HepG2 (cell line): ENCODE results near the gene TNP1. TPM values are rescaled to one million over a fixed set of nuclear protein-coding genes. Genes with fewer than 3 reads are reported as not detected.

Source experiments
- ATAC-seq: fragments of 200-7000 bp; cut with Tn5 transposase; 3 replicates; pipeline ENCODE4 v1.9.1; 2020; ENCODE audit warnings: mild to moderate bottlenecking, moderate library complexity
- BruUV-seq: library from RNA; stranded (reverse); fragments of 400-500 nt; replicated peaks from 2 replicates; lab custom pipeline; 2021; lab: Mats Ljungman, UMichigan
- CTCF ChIA-PET: fragments of 300-600 bp; formaldehyde crosslinking; extraction: SDS; loops from one replicate; lab custom pipeline; 2021; ENCODE audit warnings: low total read pairs, inconsistent platforms, low intra/inter-chr PET ratio; lab: Yijun Ruan, JAX
- POLR2A ChIA-PET: fragments of 350-600 bp; sonication (Branson Sonifier 250); formaldehyde crosslinking; loops from one replicate; lab custom pipeline; 2020; ENCODE audit warnings: antibody characterized with exemption, inconsistent platforms; lab: Yijun Ruan, JAX
- DNase-seq: peaks from one replicate; pipeline ENCODE4 v3.0.0-alpha.2; 2015; ENCODE audit warnings: low spot score
- FAIRE-seq: peaks from 3 replicates; lab custom pipeline; 2011; peaks lifted over from hg19 to GRCh38; lab: Jason Lieb, UNC
- H2AFZ ChIP-seq: one replicate; pipeline ENCODE4 v1.6.1; 2011; ENCODE audit warnings: low read length, inconsistent platforms
- H3K27ac ChIP-seq: fragments of 300-600 bp; 3 replicates; pipeline ENCODE4 v1.8.0; 2011; ENCODE audit warnings: mixed run types, mild to moderate bottlenecking, mixed read lengths, low read length, inconsistent platforms; ENCODE audit not compliant: insufficient read depth; ENCODE audit errors: extremely low read length
- H3K27me3 ChIP-seq, 2 experiments: fragments of 200-600 bp in 1 of 2; 2 replicates in 1 of 2; 3 replicates in 1 of 2; pipeline versions ENCODE4 v1.6.0 to v1.8.0; 2011; ENCODE audit warnings: low read length in 2 of 2, mild to moderate bottlenecking in 2 of 2, moderate library complexity in 2 of 2, inconsistent platforms in 1 of 2; ENCODE audit not compliant: insufficient read depth in 2 of 2, control insufficient read depth in 1 of 2
- H3K36me3 ChIP-seq, 2 experiments: fragments of 200-600 bp in 1 of 2; replicated peaks in 1 of 2; 2 replicates in 1 of 2; 3 replicates in 1 of 2; pipeline versions ENCODE4 v1.5.1 to v1.8.0; 2011; ENCODE audit warnings: low read length in 2 of 2, inconsistent platforms in 1 of 2; ENCODE audit not compliant: insufficient read depth in 2 of 2, control insufficient read depth in 1 of 2
- H3K4me1 ChIP-seq: 2 replicates; pipeline ENCODE4 v1.5.1; 2012; ENCODE audit warnings: low read length, inconsistent platforms; ENCODE audit not compliant: insufficient read depth
- H3K4me2 ChIP-seq: 2 replicates; pipeline ENCODE4 v1.6.0; 2011; ENCODE audit warnings: low read depth, low read length, inconsistent platforms
- H3K4me3 ChIP-seq, 3 experiments: fragments of 200-600 bp in 1 of 3; sonication (generic), shearing (Covaris generic) in 1 of 3; replicated peaks in 1 of 3; 2 replicates each; pipeline ENCODE4 v1.5.1; 2011 to 2016; ENCODE audit warnings: low read length in 3 of 3, inconsistent platforms in 2 of 3, low read depth in 2 of 3, mild to moderate bottlenecking in 2 of 3, control low read depth in 1 of 3, mixed read lengths in 1 of 3; ENCODE audit not compliant: insufficient read depth in 1 of 3
- H3K79me2 ChIP-seq: one replicate; pipeline ENCODE4 v1.6.1; 2011; ENCODE audit warnings: low read length, inconsistent platforms; ENCODE audit not compliant: insufficient read depth
- H3K9ac ChIP-seq: 2 replicates; pipeline ENCODE4 v1.6.0; 2011; ENCODE audit warnings: mild to moderate bottlenecking, low read depth, low read length, inconsistent platforms; ENCODE audit not compliant: insufficient read depth
- H3K9me3 ChIP-seq: 2 replicates; pipeline ENCODE4 v1.5.1; 2012; ENCODE audit warnings: mild to moderate bottlenecking, low read length
- H4K20me1 ChIP-seq: 2 replicates; pipeline ENCODE4 v1.6.0; 2011; ENCODE audit warnings: inconsistent platforms, mild to moderate bottlenecking, low read length, moderate library complexity; ENCODE audit not compliant: insufficient read depth
- ARID2 ChIP-seq: sonication (generic); formaldehyde crosslinking; IDR thresholded peaks from 2 replicates; pipeline ENCODE4 v1.8.1; 2022; ENCODE audit warnings: mild to moderate bottlenecking, missing genetic modification reagents, borderline replicate concordance
- ATF1 ChIP-seq: IDR thresholded peaks from 2 replicates; pipeline ENCODE4 v1.6.1; 2016; ENCODE audit warnings: mild to moderate bottlenecking, control low read depth
- ETV5 ChIP-seq: IDR thresholded peaks from 2 replicates; pipeline ENCODE4 v1.6.1; 2018; ENCODE audit warnings: missing biosample characterization, missing genetic modification reagents, inconsistent platforms, borderline replicate concordance
- KDM5A ChIP-seq: fragments of 200-600 bp; sonication (generic); IDR thresholded peaks from 2 replicates; pipeline ENCODE4 v1.7.0; 2018; ENCODE audit warnings: antibody characterized with exemption, mild to moderate bottlenecking, low read length, borderline replicate concordance
- KMT2B ChIP-seq: IDR thresholded peaks from 2 replicates; pipeline ENCODE4 v1.6.1; 2016; ENCODE audit warnings: missing genetic modification reagents, missing compliant biosample characterization
- NFIC ChIP-seq: IDR thresholded peaks from 2 replicates; pipeline ENCODE4 v1.6.1; 2012; ENCODE audit warnings: mild to moderate bottlenecking, low read length, inconsistent platforms
- NFYB ChIP-seq: sonication (generic); formaldehyde crosslinking; IDR thresholded peaks from 2 replicates; pipeline ENCODE4 v1.4.0; 2020; ENCODE audit warnings: missing genetic modification reagents
- NKX3-1 ChIP-seq: sonication (generic); formaldehyde crosslinking; IDR thresholded peaks from 2 replicates; pipeline ENCODE4 v1.5.0; 2020; ENCODE audit warnings: missing genetic modification reagents
- SALL2 ChIP-seq: sonication (generic); formaldehyde crosslinking; IDR thresholded peaks from 2 replicates; pipeline ENCODE4 v1.8.1; 2023; ENCODE audit warnings: mild to moderate bottlenecking, missing genetic modification reagents, inconsistent platforms
- SIN3A ChIP-seq: IDR thresholded peaks from 2 replicates; pipeline ENCODE4 v1.6.1; 2011; ENCODE audit warnings: low read depth, mild to moderate bottlenecking, control low read depth, low read length, borderline replicate concordance
- TFAP4 ChIP-seq: sonication (generic); IDR thresholded peaks from 2 replicates; pipeline ENCODE4 v1.6.1; 2016; ENCODE audit warnings: low read depth, borderline replicate concordance
- TFDP1 ChIP-seq: IDR thresholded peaks from 2 replicates; pipeline ENCODE4 v1.6.1; 2016; ENCODE audit warnings: missing compliant biosample characterization, missing genetic modification reagents, borderline replicate concordance
- TP53 ChIP-seq: sonication (generic); formaldehyde crosslinking; conservative IDR thresholded peaks from 2 replicates; pipeline ENCODE4 v1.4.0; 2020; ENCODE audit warnings: missing genetic modification reagents
- TRIM22 ChIP-seq: fragments of 450-650 bp; IDR thresholded peaks from 2 replicates; pipeline ENCODE4 v1.6.1; 2017
- ZNF12 ChIP-seq: sonication (generic); formaldehyde crosslinking; IDR thresholded peaks from 2 replicates; pipeline ENCODE4 v1.5.0; 2020; ENCODE audit warnings: missing genetic modification reagents
- ZNF296 ChIP-seq: sonication (generic); formaldehyde crosslinking; conservative IDR thresholded peaks from 2 replicates; pipeline ENCODE4 v1.5.0; 2020; ENCODE audit warnings: mild to moderate bottlenecking, missing genetic modification reagents
- ZNF430 ChIP-seq: sonication (generic); formaldehyde crosslinking; IDR thresholded peaks from 2 replicates; pipeline ENCODE4 v1.9.0; 2021; ENCODE audit warnings: mild to moderate bottlenecking, missing genetic modification reagents
- ZNF720 ChIP-seq: sonication (generic); formaldehyde crosslinking; IDR thresholded peaks from 2 replicates; pipeline ENCODE4 v1.4.0; 2020; ENCODE audit warnings: missing genetic modification reagents
- ZNF737 ChIP-seq: sonication (generic); formaldehyde crosslinking; IDR thresholded peaks from 2 replicates; pipeline ENCODE4 v1.5.0; 2020; ENCODE audit warnings: missing genetic modification reagents, mild to moderate bottlenecking, borderline replicate concordance
- ZNF781 ChIP-seq: sonication (generic); formaldehyde crosslinking; IDR thresholded peaks from 2 replicates; pipeline ENCODE4 v1.5.1; 2020; ENCODE audit warnings: borderline replicate concordance, mild to moderate bottlenecking, missing genetic modification reagents; ENCODE audit errors: not compliant biosample characterization
- whole genome bisulfite sequencing: methylation state at CpG from one replicate; pipeline ENCODE4 v1.1.6; 2017; ENCODE audit warnings: low lambda C conversion rate; 5-methylcytosine and 5-hydroxymethylcytosine counted together
- in situ Hi-C: cut with HindIII; loops from 2 replicates; pipeline ENCODE4 v1.10.0; 2017; ENCODE audit warnings: low pct_unique_long_range_greater_than_20kb; ENCODE audit not compliant: extremely low pct_ligation_motif_present
- intact Hi-C: fragments of 100-400 bp; cut with micrococcal nuclease; formaldehyde crosslinking; loops from one replicate; pipeline ENCODE4 v1.10.0; 2022; ENCODE audit not compliant: unreplicated experiment
- polyA plus RNA-seq, 8 experiments: library from polyadenylated mRNA; depleted of rRNA in 3 of 8; stranded (reverse) in 7 of 8; unstranded in 1 of 8; fragments of >200 nt; fragmentation: Illumina TruSeq in 4 of 8; extraction: Trizol in 4 of 8; gene quantifications; 2 replicates each; pipeline versions ENCODE4 v1.2.1 to v1.2.3, GENCODE V29; 2011 to 2016; ENCODE audit warnings: low read depth in 4 of 8, missing spikeins in 1 of 8, mixed read lengths in 1 of 8; ENCODE audit not compliant: insufficient read depth in 1 of 8
- total RNA-seq, 5 experiments: library from RNA; depleted of rRNA; stranded (reverse); fragments of >200 nt; fragmentation: Illumina TruSeq; extraction: Trizol; gene quantifications; 2 replicates each; pipeline ENCODE4 v1.2.3, GENCODE V29; 2016; ENCODE audit warnings: low read depth in 1 of 5

The TNP1 gene
- total and polyA plus RNA-seq, 2 of the 13 experiments (the other 11 are each of a cell fraction or from before 2014, with no cell fraction given), result not detected

- in situ Hi-C loops, result no loop called here
Measured at GRCh38 chr2:216904974-216905373, 45.1 kb upstream of the TNP1 start.

GRCh38 chr2:216904554-216904953 is 44.7 kb upstream of the TNP1 start:
- H3K27ac ChIP-seq, result no peak overlapping the region
- no peaks in the 10 kb centered on the region for H4K20me1 ChIP-seq
- no peaks in the 10 kb centered on the region for H3K27me3 ChIP-seq
- ATAC-seq (no peak), DNase-seq (no peak), FAIRE-seq (no peak)
- CTCF ChIA-PET, result no interaction called here
- intact Hi-C loops (no loop called here), in situ Hi-C loops (no loop called here)
- no peak overlapping the region for H3K4me2 ChIP-seq
- TF ChIP-seq SALL2 (no peak), ETV5 (CRISPR knock-in tag) (no peak), TFDP1 (CRISPR knock-in tag) (no peak), TP53 (CRISPR knock-in tag) (no peak), ZNF296 (CRISPR knock-in tag) (no peak), ZNF781 (CRISPR knock-in tag) (no peak), KMT2B (CRISPR knock-in tag) (no peak), NFYB (CRISPR knock-in tag) (no peak), ZNF12 (CRISPR knock-in tag) (no peak), TFAP4 (no peak)
- no peaks in the 10 kb centered on the region for H3K4me1 ChIP-seq
- H3K36me3 ChIP-seq, result no peaks in the 10 kb centered on the region
- WGBS, result 22% methylated on average over 2 of the region's 2 CpGs
- H3K79me2 ChIP-seq, result no peaks in the 10 kb centered on the region
- no TSS peak for BruUV-seq
- POLR2A ChIA-PET, result no interaction called here
- H2AFZ ChIP-seq, result no peak overlapping the region
- H3K9ac ChIP-seq, result no peak overlapping the region
- H3K4me3 ChIP-seq, result no peak overlapping the region
- H3K9me3 ChIP-seq, result 0 out of 2 replicates have a peak, but pooled peaks cover 5% of the 10 kb centered on the region

More at GRCh38 chr2:216904974-216905373, 45.1 kb upstream of the TNP1 start:
- no peaks in the 10 kb centered on the region for H4K20me1 ChIP-seq
- H2AFZ ChIP-seq, result no peak overlapping the region
- H3K36me3 ChIP-seq, result no peaks in the 10 kb centered on the region
- no peak overlapping the region for H3K4me3 ChIP-seq
- ATAC-seq (no peak), FAIRE-seq (no peak), DNase-seq (no peak)
- H3K4me1 ChIP-seq, result no peaks in the 10 kb centered on the region
- H3K27ac ChIP-seq, result no peak overlapping the region
- H3K79me2 ChIP-seq, result no peaks in the 10 kb centered on the region
- CTCF ChIA-PET, result no interaction called here
- intact Hi-C loops, result no loop called here
- POLR2A ChIA-PET, result no interaction called here
- H3K9ac ChIP-seq, result no peak overlapping the region
- 25% methylated on average over 1 of the region's 1 CpG for WGBS
- H3K4me2 ChIP-seq, result no peak overlapping the region
- TF ChIP-seq ZNF430 (CRISPR knock-in tag), result no peak
- no peak for TF ChIP-seq SIN3A
- no peak for TF ChIP-seq ZNF737 (CRISPR knock-in tag)
- TF ChIP-seq KDM5A, result no peak
- no peak for TF ChIP-seq TRIM22
- no peak for TF ChIP-seq NKX3-1
- TF ChIP-seq NFIC, result no peak
- TF ChIP-seq ATF1, result no peak
- TF ChIP-seq ZNF720 (CRISPR knock-in tag), result no peak
- TF ChIP-seq ARID2 (CRISPR knock-in tag), result no peak
- BruUV-seq, result no TSS peak
- no peaks in the 10 kb centered on the region for H3K27me3 ChIP-seq
- H3K9me3 ChIP-seq, result 0 out of 2 replicates have a peak, but pooled peaks cover 5% of the 10 kb centered on the region
